K562 (cell line): ENCODE data around the gene PREX1. TPM values are rescaled to one million over a fixed set of nuclear protein-coding genes. Genes with fewer than 3 reads are reported as not detected.

ENCODE experiments used
- ATAC-seq: fragments of 200-7000 bp; cut with Tn5 transposase; 3 replicates; pipeline ENCODE4 v1.9.1; 2020; ENCODE audit warnings: moderate library complexity
- BruUV-seq: library from RNA; stranded (reverse); fragments of 400-500 nt; replicated peaks from 2 replicates; lab custom pipeline; 2021; lab: Mats Ljungman, UMichigan
- CTCF ChIA-PET: fragments of 300-600 bp; formaldehyde crosslinking; extraction: SDS; loops from one replicate; lab custom pipeline; 2021; ENCODE audit warnings: low intra/inter-chr PET ratio; lab: Yijun Ruan, JAX
- POLR2A ChIA-PET: fragments of 300-600, 350-650 bp; sonication (Branson Sonifier 250); formaldehyde crosslinking; extraction: SDS; loops from one replicate; lab custom pipeline; 2021; ENCODE audit warnings: antibody characterized with exemption, inconsistent platforms; lab: Yijun Ruan, JAX
- DNase-seq, 4 experiments: peaks; one replicate each; pipeline versions ENCODE4 v3.0.0 to v3.0.0-alpha.2; 2011 to 2018; ENCODE audit warnings: low spot score in 3 of 4, mixed read lengths in 3 of 4; ENCODE audit errors: extremely low read depth in 1 of 4
- FAIRE-seq: peaks from 2 replicates; lab custom pipeline; 2011; peaks lifted over from hg19 to GRCh38; lab: Jason Lieb, UNC
- H2AFZ ChIP-seq: 2 replicates; pipeline ENCODE4 v1.6.0; 2011; ENCODE audit warnings: low read depth, low read length, control low read depth, inconsistent platforms
- H3K27ac ChIP-seq: fragments of 200-600 bp; 3 replicates; pipeline ENCODE4 v1.8.0; 2011; ENCODE audit warnings: low read depth, mild to moderate bottlenecking, control low read depth, inconsistent platforms, low read length, moderate library complexity, mixed read lengths; ENCODE audit errors: extremely low read depth
- H3K27me3 ChIP-seq, 2 experiments: fragments of 300-600 bp in 1 of 2; 2 replicates in 1 of 2; 3 replicates in 1 of 2; pipeline versions ENCODE4 v1.6.0 to v1.8.0; 2011; ENCODE audit warnings: inconsistent platforms in 2 of 2, low read length in 2 of 2, mild to moderate bottlenecking in 1 of 2, mixed read lengths in 1 of 2, moderate library complexity in 1 of 2; ENCODE audit not compliant: control insufficient read depth in 2 of 2, insufficient read depth in 2 of 2
- H3K36me3 ChIP-seq: fragments of 300-600 bp; 3 replicates; pipeline ENCODE4 v1.8.0; 2011; ENCODE audit warnings: mild to moderate bottlenecking, low read length, inconsistent platforms; ENCODE audit not compliant: control insufficient read depth, insufficient read depth
- H3K4me1 ChIP-seq, 2 experiments: fragments of 200-600 bp in 1 of 2; replicated peaks in 1 of 2; 2 replicates in 1 of 2; 3 replicates in 1 of 2; pipeline versions ENCODE4 v1.5.1 to v1.8.0; 2011; ENCODE audit warnings: inconsistent platforms in 2 of 2, low read length in 2 of 2, mild to moderate bottlenecking in 1 of 2, mixed read lengths in 1 of 2, moderate library complexity in 1 of 2; ENCODE audit not compliant: control insufficient read depth in 2 of 2, insufficient read depth in 2 of 2
- H3K4me2 ChIP-seq: 2 replicates; pipeline ENCODE4 v1.6.1; 2011; ENCODE audit warnings: low read length, control low read depth, inconsistent platforms, mixed read lengths; ENCODE audit not compliant: insufficient read depth
- H3K4me3 ChIP-seq: fragments of 200-600 bp; sonication (generic), shearing (Covaris generic); 2 replicates; pipeline ENCODE4 v1.5.1; 2016; ENCODE audit warnings: control low read depth, inconsistent platforms
- H3K79me2 ChIP-seq: fragments of 200-600 bp; 3 replicates; pipeline ENCODE4 v1.8.0; 2011; ENCODE audit warnings: low read length, inconsistent platforms; ENCODE audit not compliant: control insufficient read depth, insufficient read depth
- H3K9ac ChIP-seq, 2 experiments: 2 replicates each; pipeline versions ENCODE4 v1.6.0 to v1.6.1; 2011; ENCODE audit warnings: low read depth in 2 of 2, low read length in 2 of 2, control low read depth in 1 of 2, inconsistent platforms in 1 of 2, mild to moderate bottlenecking in 1 of 2, mixed read lengths in 1 of 2; ENCODE audit not compliant: insufficient read depth in 1 of 2
- H3K9me1 ChIP-seq: one replicate; pipeline ENCODE4 v1.6.0; 2011; ENCODE audit warnings: inconsistent platforms, mild to moderate bottlenecking, low read length, moderate library complexity; ENCODE audit not compliant: control insufficient read depth, insufficient read depth
- H3K9me3 ChIP-seq: replicated peaks from 2 replicates; pipeline ENCODE4 v1.5.1; 2011; ENCODE audit warnings: low read depth, low read length, inconsistent platforms; ENCODE audit not compliant: control insufficient read depth, insufficient read depth
- H4K20me1 ChIP-seq: replicated peaks from 2 replicates; pipeline ENCODE4 v1.6.1; 2011; ENCODE audit warnings: low read length, inconsistent platforms, mixed read lengths; ENCODE audit not compliant: control insufficient read depth, insufficient read depth
- BHLHE40 ChIP-seq: IDR thresholded peaks from 2 replicates; pipeline ENCODE4 v1.6.1; 2011; ENCODE audit warnings: low read length, improper control_type of control experiment
- FOXK2 ChIP-seq, 2 experiments: fragments of 450-650 bp; IDR thresholded peaks in 1 of 2; conservative IDR thresholded peaks in 1 of 2; 2 replicates each; pipeline ENCODE4 v1.6.1; 2016; ENCODE audit warnings: low read depth in 2 of 2, mild to moderate bottlenecking in 1 of 2
- GATA2 ChIP-seq: sonication (generic); formaldehyde crosslinking; IDR thresholded peaks from 2 replicates; pipeline ENCODE4 v1.4.0; 2020; ENCODE audit warnings: mild to moderate bottlenecking, missing genetic modification reagents
- KDM1A ChIP-seq, 2 experiments: fragments of 450-650 bp; IDR thresholded peaks; 2 replicates each; pipeline ENCODE4 v1.6.1; 2016; ENCODE audit warnings: mild to moderate bottlenecking in 2 of 2
- KDM2B ChIP-seq: fragments of 250-450 bp; sonication (Bioruptor Pico); IDR thresholded peaks from 2 replicates; pipeline ENCODE4 v1.8.0; 2021; ENCODE audit warnings: mild to moderate bottlenecking, moderate library complexity
- KDM4B ChIP-seq, 2 experiments: fragments of 450-650 bp in 1 of 2; sonication (generic) in 1 of 2; IDR thresholded peaks; 2 replicates each; pipeline ENCODE4 v1.6.1; 2016 to 2017; ENCODE audit warnings: borderline replicate concordance in 2 of 2, antibody characterized with exemption in 1 of 2, low read depth in 1 of 2, mild to moderate bottlenecking in 1 of 2
- LCOR ChIP-seq: sonication (generic); formaldehyde crosslinking; IDR thresholded peaks from 2 replicates; pipeline ENCODE4 v1.8.0; 2022; ENCODE audit warnings: mild to moderate bottlenecking, missing genetic modification reagents
- MAFG ChIP-seq: fragments of 450-650 bp; conservative IDR thresholded peaks from 2 replicates; pipeline ENCODE4 v1.6.1; 2016; ENCODE audit warnings: missing genetic modification characterization, missing compliant biosample characterization
- NFIX ChIP-seq: fragments of 250-450 bp; sonication (Bioruptor Pico); IDR thresholded peaks from 2 replicates; pipeline ENCODE4 v1.4.0; 2020; ENCODE audit warnings: low read depth, mild to moderate bottlenecking, moderate library complexity
- YBX1 ChIP-seq: fragments of 450-650 bp; IDR thresholded peaks from 2 replicates; pipeline ENCODE4 v1.7.1; 2016; ENCODE audit warnings: mild to moderate bottlenecking
- ZNF175 ChIP-seq: fragments of 200-800 bp; sonication (Bioruptor generic); IDR thresholded peaks from 2 replicates; pipeline ENCODE4 v1.6.1; 2016; ENCODE audit warnings: low read depth, mild to moderate bottlenecking, missing genetic modification characterization, missing compliant biosample characterization
- ZNF431 ChIP-seq: sonication (generic); formaldehyde crosslinking; IDR thresholded peaks from 2 replicates; pipeline ENCODE4 v1.8.0; 2022; ENCODE audit warnings: mild to moderate bottlenecking, missing genetic modification reagents
- WGBS: fragments of 100-300 bp; shearing (Covaris generic); methylation state at CpG from one replicate; pipeline ENCODE4 v1.1.6; 2016; ENCODE audit warnings: low coverage, mixed read lengths; ENCODE audit not compliant: insufficient coverage; ENCODE audit errors: missing lambda C conversion rate; 5-methylcytosine and 5-hydroxymethylcytosine counted together
- in situ Hi-C: fragments of 300-500 bp; cut with MboI; formaldehyde crosslinking; loops from 4 replicates; pipeline ENCODE4 v1.15.0; 2018; ENCODE audit warnings: inconsistent platforms, mixed read lengths
- intact Hi-C: fragments of 100-400 bp; cut with micrococcal nuclease; formaldehyde crosslinking; loops from 2 replicates; pipeline ENCODE4 v1.14.2; 2022
- polyA plus RNA-seq, 8 experiments: library from polyadenylated mRNA; depleted of rRNA in 4 of 8; stranded (reverse) in 5 of 8; unstranded in 3 of 8; fragments of >200 nt; fragmentation: Nextera tagmentation in 2 of 8; fragmentation: Illumina TruSeq in 1 of 8; extraction: Ambion mirVana in 2 of 8; extraction: Trizol in 1 of 8; gene quantifications; 2 replicates each; pipeline versions ENCODE4 v1.2.1 to v1.2.3, GENCODE V29; 2011 to 2014; ENCODE audit warnings: inconsistent platforms in 1 of 8, missing spikeins in 1 of 8
- total RNA-seq, 7 experiments: library from RNA; depleted of rRNA in 6 of 7; stranded (reverse); fragments of >200 nt in 6 of 7; fragmentation: Illumina TruSeq in 2 of 7; extraction: Trizol in 2 of 7; gene quantifications; 2 replicates each; pipeline versions ENCODE4 v1.2.1 to v1.2.3, GENCODE V29; 2011 to 2021; ENCODE audit warnings: low replicate concordance in 1 of 7
- TF ChIP-seq, protein P1 (sequence below): fragments of 450-650 bp; conservative IDR thresholded peaks from 2 replicates; pipeline ENCODE4 v1.6.1; 2016; ENCODE audit warnings: missing genetic modification characterization, low read depth, mild to moderate bottlenecking, missing compliant biosample characterization, moderate library complexity

Gene PREX1
- total and polyA plus RNA-seq, 9 of the 15 experiments (the other 6 are each of a cell fraction or from before 2014, with no cell fraction given) = 0.37 to 10.4 (median 4.8) TPM

DNA sequence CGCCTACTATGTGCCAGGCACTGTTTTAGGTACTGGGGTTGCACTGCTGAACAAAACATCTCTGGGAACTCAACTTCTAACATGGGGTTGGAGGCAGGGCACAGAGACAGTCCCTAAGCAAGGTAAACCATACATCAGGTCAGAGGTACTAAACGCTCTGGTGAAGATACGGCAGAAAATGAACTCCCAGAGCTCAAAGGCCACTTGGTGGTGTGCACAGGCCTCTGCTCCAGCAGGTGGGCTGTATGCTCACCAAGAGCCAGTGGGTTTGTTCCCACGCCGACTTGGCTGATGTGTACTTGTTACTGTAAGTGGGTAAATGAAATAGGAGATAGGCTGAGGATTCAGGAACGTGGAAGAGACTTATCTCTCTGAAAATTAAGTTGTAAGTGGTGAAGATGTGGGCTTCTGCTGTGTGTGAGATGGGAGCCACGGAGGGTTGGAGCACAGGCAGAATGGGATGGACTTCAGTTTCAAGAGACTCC is 133.4 kb downstream of the PREX1 start:
- peaks cover 6 to 7% of the 10 kb centered on the region in 2 experiments; a peak in 4 of 5 replicates for H3K4me1 ChIP-seq
- peaks cover 2% of the 10 kb centered on the region for H3K9me1 ChIP-seq
- H3K9ac ChIP-seq = no peak overlapping the region
- FAIRE-seq (no peak), DNase-seq (no peak), ATAC-seq (no peak)
- no peaks in the 10 kb centered on the region for H3K36me3 ChIP-seq
- no TSS peak for BruUV-seq
- H3K4me3 ChIP-seq = no peak overlapping the region
- in situ Hi-C loops (no loop called here), intact Hi-C loops (no loop called here)
- no peaks in the 10 kb centered on the region for H3K27me3 ChIP-seq
- TF ChIP-seq GATA2 (CRISPR knock-in tag) (no peak), LCOR (no peak), ZNF175 (CRISPR knock-in tag) (no peak), NFIX (CRISPR knock-in tag) (no peak), BHLHE40 (no peak), KDM1A (IDR thresholded peaks at IDR 0.05) (no peak), MAFG (tag) (no peak), FOXK2 (conservative IDR thresholded peaks at IDR 0.05 in 1 of 2, IDR thresholded peaks at IDR 0.05 in 1 of 2; ENCODE audit: low read depth in 2 of 2) (no peak), ZNF431 (CRISPR knock-in tag) (no peak), KDM4B (IDR thresholded peaks at IDR 0.05; ENCODE audit: borderline replicate concordance in 2 of 2, low read depth in 1 of 2) (no peak), KDM2B (CRISPR knock-in tag) (no peak), YBX1 (no peak)
- TF ChIP-seq, protein P1, sequence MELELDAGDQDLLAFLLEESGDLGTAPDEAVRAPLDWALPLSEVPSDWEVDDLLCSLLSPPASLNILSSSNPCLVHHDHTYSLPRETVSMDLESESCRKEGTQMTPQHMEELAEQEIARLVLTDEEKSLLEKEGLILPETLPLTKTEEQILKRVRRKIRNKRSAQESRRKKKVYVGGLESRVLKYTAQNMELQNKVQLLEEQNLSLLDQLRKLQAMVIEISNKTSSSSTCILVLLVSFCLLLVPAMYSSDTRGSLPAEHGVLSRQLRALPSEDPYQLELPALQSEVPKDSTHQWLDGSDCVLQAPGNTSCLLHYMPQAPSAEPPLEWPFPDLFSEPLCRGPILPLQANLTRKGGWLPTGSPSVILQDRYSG (tag) = no peak
- no peaks in the 10 kb centered on the region for H4K20me1 ChIP-seq
- no peak overlapping the region for H3K27ac ChIP-seq
- no peaks in the 10 kb centered on the region for H3K9me3 ChIP-seq
- WGBS = 47% methylated on average over 7 of the region's 7 CpGs
- CTCF ChIA-PET = no interaction called here
- no peak overlapping the region for H3K4me2 ChIP-seq
- H3K79me2 ChIP-seq = no peaks in the 10 kb centered on the region
- POLR2A ChIA-PET = interaction anchor here (0.7 to 1.5 kb wide), 2 partner anchors 9 to 12 kb away, joined by 3 to 4 read pairs; no protein-coding TSS in a partner anchor
- no peak overlapping the region for H2AFZ ChIP-seq
